Dermis blood vessel endothelial cell (primary cell): ENCODE data around the gene MYO1A. TPM values are rescaled to one million over a fixed set of nuclear protein-coding genes. Genes with fewer than 3 reads are reported as not detected.
A peak's percentile ranks its signal among the peaks of the same experiment; 100 is the strongest.
"Not testable (repeated sequence)": the region's sequence is repeated elsewhere in the genome, so short reads cannot be mapped to it uniquely, and the experiment has no call there.

Experiments used
- DNase-seq: peaks from one replicate; pipeline ENCODE4 v3.0.0; 2010
- total RNA-seq: library from RNA; depleted of rRNA; stranded (reverse); fragments of >200 nt; gene quantifications from 2 replicates; pipeline ENCODE4 v1.2.3, GENCODE V29; 2014

The MYO1A gene
- total RNA-seq, 1 donor from 2014 or later, result not detected

- peak; percentile 92 for DNase-seq
Observed at GRCh38 chr12:57087010-57087690, 37.2 kb upstream of the MYO1A start.

DNA sequence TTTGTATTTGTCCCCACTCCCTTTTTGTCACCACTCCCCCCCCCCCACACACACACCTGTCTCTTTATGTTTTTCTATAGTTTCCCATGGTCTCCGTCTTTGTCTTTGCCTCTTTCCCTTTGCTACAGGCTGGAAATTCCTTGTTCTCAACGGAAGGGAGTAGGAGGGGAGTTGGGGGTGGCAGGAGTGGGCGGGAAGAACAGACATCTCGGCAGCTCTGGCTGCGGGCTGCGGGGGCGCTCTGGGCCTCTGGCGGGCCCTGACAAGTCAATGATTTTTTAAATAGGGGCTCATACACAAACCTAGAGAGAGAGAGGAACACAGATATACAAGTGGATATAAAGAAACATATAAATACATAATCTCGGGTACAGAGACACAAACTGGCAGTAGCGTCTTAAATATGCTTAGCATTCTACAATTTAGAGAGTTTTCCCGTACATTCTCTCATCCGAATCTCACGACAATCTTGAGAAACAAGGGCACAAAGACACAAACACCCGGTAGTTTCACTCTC lies 36.6 kb upstream of the MYO1A start:
- DNase-seq, result peak; percentile 89

DNA sequence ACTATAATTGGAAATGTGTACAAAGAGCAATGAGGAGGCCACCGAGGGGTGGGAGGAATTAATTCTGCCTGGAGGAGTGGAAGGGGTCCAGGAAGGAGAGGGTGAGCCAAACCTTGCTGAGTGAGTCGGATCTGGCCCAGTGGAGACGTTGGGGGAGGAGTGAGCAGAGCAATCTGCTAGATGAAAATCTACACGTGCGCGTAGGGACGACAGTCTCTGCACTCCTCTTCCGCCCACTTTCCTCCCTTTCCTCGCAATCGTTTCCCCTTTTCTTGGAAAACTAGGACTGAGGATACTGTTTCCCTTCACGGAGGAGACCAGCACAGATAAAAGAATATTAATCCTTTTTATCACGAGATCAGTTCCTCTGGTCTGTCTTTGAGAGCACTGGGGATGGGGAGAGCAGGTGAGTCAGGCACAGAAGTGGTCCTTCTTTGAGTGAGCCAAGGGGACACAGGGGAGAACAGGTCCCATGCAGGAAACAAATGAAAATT lies 36.1 kb upstream of the MYO1A start:
- DNase-seq, result peak; percentile 25

DNA sequence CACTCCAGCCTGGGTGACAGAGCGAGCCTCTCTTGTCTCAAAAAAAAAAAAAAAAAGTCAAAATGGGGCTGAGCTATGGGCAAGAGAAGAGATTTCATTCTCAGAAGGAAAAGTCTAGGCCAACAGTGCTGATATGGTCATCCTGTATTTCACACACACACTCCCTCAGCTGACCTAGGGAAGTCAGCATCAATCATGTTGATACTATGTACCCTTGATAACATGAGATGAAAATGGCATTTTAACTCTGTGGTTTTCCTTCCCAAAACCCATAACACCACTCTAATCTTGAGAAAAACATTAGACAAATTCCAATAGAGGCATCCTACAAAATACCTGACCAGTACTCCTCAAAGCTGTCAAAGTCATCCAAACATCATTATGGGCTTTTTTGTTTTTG lies 30.9 kb upstream of the MYO1A start:
- no peak for DNase-seq

DNA sequence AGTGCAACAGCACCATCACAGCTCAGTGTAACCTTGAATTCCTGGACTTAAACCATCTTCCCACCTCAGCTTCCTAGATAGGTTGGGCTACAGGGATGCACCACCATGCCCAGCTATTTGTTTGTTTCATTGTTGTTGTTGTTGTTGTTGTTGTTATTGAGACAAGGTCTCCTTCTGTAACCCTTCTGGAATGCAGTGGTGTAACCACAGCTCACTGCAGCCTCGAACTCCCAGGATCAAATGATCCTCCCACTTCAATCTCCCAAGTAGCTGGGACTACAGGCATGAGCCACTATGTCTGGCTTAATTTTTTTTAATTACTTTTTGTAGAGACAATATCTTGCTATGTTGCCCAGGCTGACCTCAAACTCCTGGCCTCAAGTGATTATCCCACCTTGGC lies 29.9 kb upstream of the MYO1A start:
- DNase-seq, result no peak

DNA sequence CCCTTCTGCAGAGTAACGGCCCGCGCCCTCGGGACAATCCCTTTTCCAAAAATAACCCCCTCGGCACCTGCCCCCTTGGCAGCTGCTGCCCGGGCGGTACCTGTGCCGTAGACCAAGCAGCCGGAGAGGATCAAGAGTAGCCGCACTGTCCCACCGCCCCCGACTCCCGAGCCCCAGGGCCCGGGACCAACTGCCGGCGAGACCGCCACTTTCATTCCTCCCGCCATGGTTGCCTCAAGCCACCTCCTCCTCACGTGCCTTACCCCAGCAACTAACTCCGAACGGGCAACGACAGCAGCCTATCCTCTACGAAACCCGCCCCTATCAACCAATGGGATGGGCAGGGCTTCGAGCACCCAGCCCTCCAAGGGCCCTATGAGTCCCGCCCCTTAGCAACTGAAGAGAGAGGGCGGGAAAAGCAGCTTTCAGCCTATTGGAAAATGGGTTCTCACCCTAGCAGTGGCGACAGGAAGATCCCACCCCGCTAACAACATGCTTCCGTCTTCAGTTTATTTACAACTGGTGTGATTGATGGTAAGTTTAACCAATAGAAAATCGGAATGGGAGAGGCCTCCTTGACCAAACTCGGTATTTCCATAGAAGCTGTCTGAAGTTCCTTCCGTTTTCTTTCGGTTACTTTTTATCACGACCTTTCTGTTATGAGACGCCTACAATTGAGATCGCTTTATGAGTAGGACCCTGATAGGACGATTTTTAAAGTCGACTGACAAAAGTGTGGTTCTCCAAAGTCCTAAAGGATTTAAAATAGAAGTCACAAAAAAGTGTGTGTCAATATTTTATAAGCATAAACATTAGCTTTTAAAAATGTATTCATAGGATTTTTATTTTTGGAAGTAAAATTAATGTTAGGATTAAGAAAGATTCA lies 28.8 kb upstream of the MYO1A start, which contains the start of gene NEMP1:
NEMP1 (minus strand) TSS at position 273 of the 886 bp plus-strand sequence; CDS start at position 227, 46 bp downstream.
- peak; percentile 100 for DNase-seq

DNA sequence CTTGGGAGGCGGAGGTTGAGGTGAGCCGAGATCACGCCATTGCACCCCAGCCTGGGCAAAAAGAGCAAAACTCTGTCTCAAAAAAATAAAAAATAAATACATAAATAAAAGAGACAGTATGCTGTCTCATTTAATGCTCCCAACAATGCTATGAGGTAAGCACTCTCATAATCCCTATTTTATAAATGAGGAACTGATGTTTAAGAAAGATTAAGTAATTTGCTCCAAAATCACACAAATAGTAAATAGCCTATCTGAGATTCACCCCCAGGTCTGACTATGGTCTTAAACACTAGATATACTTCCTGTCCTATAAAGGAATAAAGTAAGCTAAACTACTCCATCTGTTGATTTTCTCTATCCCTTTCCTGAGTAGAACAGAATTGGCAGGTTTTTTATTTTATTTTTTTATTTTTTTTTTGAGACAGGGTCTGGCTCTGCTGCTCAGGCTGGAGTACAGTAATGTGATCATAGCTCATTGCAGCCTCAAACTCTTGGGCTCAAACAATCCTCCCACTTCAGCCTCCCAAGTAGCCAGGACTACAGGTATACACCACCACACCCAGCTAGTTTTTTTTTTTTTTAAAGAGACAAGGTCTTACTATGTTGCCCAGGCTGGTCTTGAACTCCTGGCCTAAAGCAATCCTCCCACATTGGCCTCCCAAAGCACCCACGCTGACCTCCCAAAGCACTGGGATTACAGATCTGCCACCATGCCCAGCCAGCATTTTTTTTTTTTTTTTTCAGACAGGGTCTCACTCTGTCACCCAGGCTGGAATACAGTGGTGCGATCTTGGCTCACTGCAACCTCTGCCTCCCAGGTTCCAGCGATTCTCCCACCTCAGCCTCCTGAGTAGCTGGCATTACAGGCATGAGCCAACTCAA lies 23.9 kb upstream of the MYO1A start:
- not testable (repeated sequence) for DNase-seq

- no peak for DNase-seq
Observed at GRCh38 chr12:57072661-57073060, 22.7 kb upstream of the MYO1A start.

DNA sequence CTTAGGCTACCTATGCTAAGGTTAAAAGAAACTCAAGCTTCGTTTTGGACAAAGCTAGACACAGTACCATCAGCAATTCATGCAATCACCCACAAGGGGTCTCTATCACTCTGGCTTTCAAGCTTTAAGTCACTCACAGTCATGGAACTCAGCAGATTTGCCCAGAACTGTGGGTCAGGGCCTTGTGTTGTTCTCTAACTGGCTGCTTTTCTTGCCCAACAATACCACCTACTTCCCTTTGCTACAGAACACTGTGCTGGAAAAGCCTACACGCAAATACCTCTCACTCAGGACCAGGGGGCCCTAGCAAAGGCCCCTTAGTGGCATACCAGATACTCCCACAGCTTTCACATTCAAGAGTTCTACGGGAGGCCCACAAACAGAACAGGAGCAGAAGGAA lies 19.6 kb upstream of the MYO1A start:
- peak; percentile 91 for DNase-seq

- DNase-seq, result no peak
Observed at GRCh38 chr12:57066245-57066644, 16.3 kb upstream of the MYO1A start.

- DNase-seq, result peak; percentile 37
Observed at GRCh38 chr12:57063991-57064685, 14.2 kb upstream of the MYO1A start.

GRCh38 chr12:57058454-57058853 lies 8.5 kb upstream of the MYO1A start:
- DNase-seq, result no peak

DNA sequence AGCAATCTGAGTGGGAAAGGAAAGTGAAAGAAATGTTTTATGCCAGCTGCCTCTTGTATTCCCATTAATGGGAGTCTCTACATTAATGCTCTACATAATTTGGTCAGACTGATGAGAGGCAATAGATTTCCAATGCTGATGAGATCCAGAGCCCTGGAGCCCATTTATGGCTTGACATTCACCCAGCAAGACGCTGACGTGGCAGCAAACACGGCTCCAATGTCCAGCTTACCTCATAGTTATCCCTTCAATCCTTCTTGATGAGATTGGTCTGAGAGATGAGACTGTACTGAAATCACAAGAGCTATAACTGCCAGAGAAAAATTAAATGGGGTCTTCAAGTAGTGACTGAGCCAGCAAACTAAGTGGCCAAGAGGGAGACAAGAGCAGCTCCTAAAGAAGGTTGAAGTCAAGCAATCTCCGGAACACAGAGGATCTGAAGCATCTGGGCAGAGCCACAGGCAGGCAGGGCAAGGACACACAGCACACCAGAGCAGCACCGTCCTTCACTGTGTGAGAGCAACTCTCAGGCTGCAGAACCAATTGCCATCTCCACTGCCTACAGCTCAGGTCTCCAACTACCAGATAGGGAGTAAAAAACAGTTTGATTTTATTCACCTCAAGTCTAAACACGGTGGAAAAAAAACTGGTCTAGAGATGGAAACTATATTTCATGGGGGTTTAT lies 7.3 kb upstream of the MYO1A start:
- DNase-seq, result no peak

DNA sequence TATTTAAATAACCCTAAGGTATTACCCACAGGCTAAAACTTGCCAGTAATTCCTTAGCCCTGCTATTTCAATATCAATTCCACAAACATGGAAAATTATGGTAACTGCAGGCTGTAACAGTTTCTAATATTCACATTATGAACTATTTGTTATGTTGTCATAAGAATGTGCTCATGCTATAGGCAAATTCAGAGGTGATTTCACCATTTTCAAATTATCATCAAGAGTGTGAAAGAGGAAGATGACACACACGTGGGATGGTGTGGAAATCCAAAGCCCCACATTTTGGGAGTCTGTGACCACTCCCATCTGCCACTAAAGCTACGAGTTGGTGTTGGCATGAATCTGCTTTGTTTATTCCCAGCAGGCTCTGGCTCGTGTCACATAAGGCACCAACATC lies 5.9 kb upstream of the MYO1A start:
- no peak for DNase-seq

GRCh38 chr12:57053901-57054300 lies 4.0 kb upstream of the MYO1A start:
- DNase-seq, result not testable (repeated sequence)

DNA sequence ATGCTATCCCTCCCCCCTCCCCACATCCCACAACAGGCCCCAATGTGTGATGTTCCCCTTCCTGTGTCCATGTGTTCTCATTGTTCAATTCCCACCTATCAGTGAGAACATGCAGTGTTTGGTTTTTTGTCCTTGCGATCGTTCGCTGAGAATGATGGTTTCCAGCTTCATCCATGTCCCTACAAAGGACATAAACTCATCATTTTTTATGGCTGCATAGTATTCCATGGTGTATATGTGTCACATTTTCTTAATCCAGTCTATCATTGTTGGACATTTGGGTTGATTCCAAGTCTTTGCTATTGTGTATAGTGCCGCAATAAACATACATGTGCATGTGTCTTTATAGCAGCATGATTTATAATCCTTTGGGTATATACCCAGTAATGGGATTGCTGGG lies 3.2 kb upstream of the MYO1A start:
- not testable (repeated sequence) for DNase-seq

GRCh38 chr12:57051011-57051410 lies 1.1 kb upstream of the MYO1A start:
- DNase-seq, result no peak

DNA sequence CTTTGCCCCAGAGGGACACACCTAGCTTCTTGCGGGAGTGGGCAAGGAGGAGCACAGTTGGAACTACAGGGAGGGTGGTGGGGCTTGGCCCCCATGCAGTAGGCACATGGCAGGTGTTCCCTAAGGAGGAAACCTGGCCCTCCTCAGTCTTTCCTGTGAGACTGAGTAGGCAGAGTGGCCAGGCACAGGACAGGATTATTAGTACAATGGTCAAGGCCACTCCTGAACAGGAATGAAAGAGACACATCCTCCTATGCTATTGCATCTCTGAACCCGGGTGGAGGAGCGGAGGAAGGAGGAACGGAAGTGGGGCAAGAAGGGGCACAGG lies 846 bp downstream of the MYO1A start:
- no peak for DNase-seq

DNA sequence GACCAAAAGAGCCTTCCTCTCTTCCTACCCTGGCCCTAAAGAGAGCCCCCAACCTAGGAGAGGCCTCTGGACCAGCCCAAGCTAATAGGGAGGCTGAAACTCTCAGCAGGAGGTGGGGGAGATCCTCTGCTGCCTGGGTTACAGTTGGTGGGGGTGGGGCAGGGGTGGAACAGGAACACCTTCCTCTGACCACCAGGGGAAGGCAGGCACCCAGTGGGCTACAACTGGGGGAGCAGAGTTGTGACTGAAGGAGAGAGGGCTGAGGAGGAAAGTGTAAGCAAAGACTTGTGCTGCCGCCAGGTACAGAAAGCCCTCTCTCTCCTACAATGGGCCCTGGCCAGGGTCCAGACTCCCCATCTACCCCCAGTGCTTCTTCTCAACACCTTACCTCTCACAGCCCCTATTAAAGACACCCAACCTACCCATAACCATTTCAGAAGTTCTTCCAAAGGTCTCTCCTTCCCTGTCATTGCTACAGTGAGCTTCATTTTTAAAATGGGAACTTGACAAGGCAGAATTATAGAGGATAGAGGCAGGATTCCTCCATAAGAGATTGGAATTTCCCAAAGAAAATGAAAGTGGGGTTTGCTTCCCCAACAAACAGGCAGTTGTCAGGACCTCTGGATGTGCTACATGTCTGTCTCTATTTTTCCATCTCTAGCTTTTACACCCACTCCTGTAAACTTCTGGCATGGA lies 1.4 kb downstream of the MYO1A start:
- no peak for DNase-seq

DNA sequence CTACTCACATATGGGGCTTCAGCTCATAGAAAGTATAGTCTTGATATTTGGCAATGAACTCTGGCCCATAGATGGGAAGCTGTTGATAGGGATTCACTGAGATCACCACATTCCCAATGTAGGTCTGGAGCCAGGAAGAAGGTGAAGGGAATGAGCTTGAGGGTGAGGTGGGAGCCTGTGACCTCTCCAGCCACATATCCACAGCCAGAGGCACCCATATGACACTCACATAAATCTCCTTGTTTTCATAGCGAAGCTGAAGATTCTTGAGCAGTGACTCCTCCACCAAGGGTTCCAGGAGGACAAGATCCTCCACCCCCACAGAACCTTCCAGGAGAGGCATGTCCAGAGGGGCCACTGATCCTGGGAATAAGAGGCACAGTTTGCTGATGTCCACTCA lies 1.9 kb downstream of the MYO1A start:
- no peak for DNase-seq
